Breast epithelium (tissue), 3 donors: ENCODE measurements around the gene SLC9A8.

Experiments
- CTCF ChIP-seq, 3 donors: fragments of 450-650 bp; IDR thresholded peaks; one replicate each; pipeline ENCODE4 v1.5.1; 2016 to 2017; ENCODE audit warnings: antibody characterized with exemption in 3 of 3, mild to moderate bottlenecking in 3 of 3, moderate library complexity in 3 of 3
- POLR2AphosphoS5 ChIP-seq, 3 donors: sonication (generic); formaldehyde crosslinking; IDR thresholded peaks; one replicate each; pipeline ENCODE4 v1.6.1; 2017; ENCODE audit warnings: antibody characterized with exemption in 3 of 3

GRCh38 chr20:49792006-49792405 lies 20.6 kb upstream of the SLC9A8 start:
- TF ChIP-seq POLR2AphosphoS5 (IDR thresholded peaks at IDR 0.05) (no peak), CTCF (IDR thresholded peaks at IDR 0.05) (no peak)
